ENCODE data around the gene DMP1.

Gene DMP1

GRCh38 chr4:87616268-87616667 is 33.8 kb upstream of the DMP1 start:
- Histone ChIP-seq H4K20me1 (ENCODE audit: insufficient read depth) (no peaks in the 10 kb centered on the region), H2AFZ (ENCODE audit: low read depth) (no peak overlapping the region), H3K27ac (no peak overlapping the region), H3K79me2 (ENCODE audit: insufficient read depth, low read depth) (no peaks in the 10 kb centered on the region), H3K4me1 (ENCODE audit: low read depth, poor library complexity, severe bottlenecking) (no peaks in the 10 kb centered on the region), H3K4me3 (IDR thresholded peaks at IDR 0.05; ENCODE audit: insufficient read depth, low read depth, low read length) (no peak overlapping the region), H3K9ac (no peak overlapping the region), H3K36me3 (ENCODE audit: insufficient read depth) (no peaks in the 10 kb centered on the region), H3K27me3 (ENCODE audit: insufficient read depth, low read depth) (no peaks in the 10 kb centered on the region), H3K4me2 (no peak overlapping the region)
- TF ChIP-seq CTCF (conservative IDR thresholded peaks at IDR 0.05; ENCODE audit: low read depth, low read length) = no peak

- no peaks in the 10 kb centered on the region for H3K79me2 ChIP-seq (ENCODE audit: insufficient read depth, low read depth)
- no peak overlapping the region for H3K9ac ChIP-seq
- no peak for TF ChIP-seq CTCF (conservative IDR thresholded peaks at IDR 0.05; ENCODE audit: low read depth, low read length)
- H3K36me3 ChIP-seq (ENCODE audit: insufficient read depth) = no peaks in the 10 kb centered on the region
- H3K4me1 ChIP-seq (ENCODE audit: low read depth, poor library complexity, severe bottlenecking) = no peaks in the 10 kb centered on the region
- no peaks in the 10 kb centered on the region for H4K20me1 ChIP-seq (ENCODE audit: insufficient read depth)
- H3K27me3 ChIP-seq (ENCODE audit: insufficient read depth, low read depth) = no peaks in the 10 kb centered on the region
- no peak overlapping the region for H3K27ac ChIP-seq
- no peak overlapping the region for H3K4me3 ChIP-seq (IDR thresholded peaks at IDR 0.05; ENCODE audit: insufficient read depth, low read depth, low read length)
- H2AFZ ChIP-seq (ENCODE audit: low read depth) = no peak overlapping the region
- H3K4me2 ChIP-seq = no peak overlapping the region
Measured at GRCh38 chr4:87620086-87620485, 30.0 kb upstream of the DMP1 start.

- H3K27ac ChIP-seq = no peak overlapping the region
- no peaks in the 10 kb centered on the region for H4K20me1 ChIP-seq (ENCODE audit: insufficient read depth)
- no peak overlapping the region for H2AFZ ChIP-seq (ENCODE audit: low read depth)
- H3K27me3 ChIP-seq (ENCODE audit: insufficient read depth, low read depth) = no peaks in the 10 kb centered on the region
- H3K4me1 ChIP-seq (ENCODE audit: low read depth, poor library complexity, severe bottlenecking) = no peaks in the 10 kb centered on the region
- no peak for TF ChIP-seq CTCF (conservative IDR thresholded peaks at IDR 0.05; ENCODE audit: low read depth, low read length)
- no peak overlapping the region for H3K9ac ChIP-seq
- H3K4me2 ChIP-seq = no peak overlapping the region
- no peak overlapping the region for H3K4me3 ChIP-seq (IDR thresholded peaks at IDR 0.05; ENCODE audit: insufficient read depth, low read depth, low read length)
- H3K79me2 ChIP-seq (ENCODE audit: insufficient read depth, low read depth) = no peaks in the 10 kb centered on the region
- no peaks in the 10 kb centered on the region for H3K36me3 ChIP-seq (ENCODE audit: insufficient read depth)
Measured at GRCh38 chr4:87620491-87620890, 29.6 kb upstream of the DMP1 start.

- no peak overlapping the region for H3K4me3 ChIP-seq (IDR thresholded peaks at IDR 0.05; ENCODE audit: insufficient read depth, low read depth, low read length)
- H3K9ac ChIP-seq = no peak overlapping the region
- H3K27me3 ChIP-seq (ENCODE audit: insufficient read depth, low read depth) = no peaks in the 10 kb centered on the region
- H3K36me3 ChIP-seq (ENCODE audit: insufficient read depth) = no peaks in the 10 kb centered on the region
- H3K4me1 ChIP-seq (ENCODE audit: low read depth, poor library complexity, severe bottlenecking) = no peaks in the 10 kb centered on the region
- TF ChIP-seq CTCF (conservative IDR thresholded peaks at IDR 0.05; ENCODE audit: low read depth, low read length) = no peak
- H2AFZ ChIP-seq (ENCODE audit: low read depth) = no peak overlapping the region
- no peaks in the 10 kb centered on the region for H4K20me1 ChIP-seq (ENCODE audit: insufficient read depth)
- H3K4me2 ChIP-seq = no peak overlapping the region
- H3K27ac ChIP-seq = no peak overlapping the region
- no peaks in the 10 kb centered on the region for H3K79me2 ChIP-seq (ENCODE audit: insufficient read depth, low read depth)
Measured at GRCh38 chr4:87622303-87622702, 27.8 kb upstream of the DMP1 start.

GRCh38 chr4:87624698-87625097 is 25.4 kb upstream of the DMP1 start:
- Histone ChIP-seq H3K4me2 (no peak overlapping the region), H3K4me3 (IDR thresholded peaks at IDR 0.05; ENCODE audit: insufficient read depth, low read depth, low read length) (no peak overlapping the region), H3K79me2 (ENCODE audit: insufficient read depth, low read depth) (no peaks in the 10 kb centered on the region), H3K27me3 (ENCODE audit: insufficient read depth, low read depth) (no peaks in the 10 kb centered on the region), H3K4me1 (ENCODE audit: low read depth, poor library complexity, severe bottlenecking) (no peaks in the 10 kb centered on the region), H4K20me1 (ENCODE audit: insufficient read depth) (no peaks in the 10 kb centered on the region), H2AFZ (ENCODE audit: low read depth) (no peak overlapping the region), H3K36me3 (ENCODE audit: insufficient read depth) (no peaks in the 10 kb centered on the region), H3K9ac (no peak overlapping the region), H3K27ac (no peak overlapping the region)
- TF ChIP-seq CTCF (conservative IDR thresholded peaks at IDR 0.05; ENCODE audit: low read depth, low read length) = no peak

Data from KMS-11 (cell line).